HepG2 (cell line): ENCODE results near the gene ABCC8. TPM values are rescaled to one million over a fixed set of nuclear protein-coding genes. Genes with fewer than 3 reads are reported as not detected.

ENCODE experiments used
- ATAC-seq: fragments of 200-7000 bp; cut with Tn5 transposase; 3 replicates; pipeline ENCODE4 v1.9.1; 2020; ENCODE audit warnings: mild to moderate bottlenecking, moderate library complexity
- BruUV-seq: library from RNA; stranded (reverse); fragments of 400-500 nt; replicated peaks from 2 replicates; lab custom pipeline; 2021; lab: Mats Ljungman, UMichigan
- CTCF ChIA-PET: fragments of 300-600 bp; formaldehyde crosslinking; extraction: SDS; loops from one replicate; lab custom pipeline; 2021; ENCODE audit warnings: low total read pairs, inconsistent platforms, low intra/inter-chr PET ratio; lab: Yijun Ruan, JAX
- POLR2A ChIA-PET: fragments of 350-600 bp; sonication (Branson Sonifier 250); formaldehyde crosslinking; loops from one replicate; lab custom pipeline; 2020; ENCODE audit warnings: antibody characterized with exemption, inconsistent platforms; lab: Yijun Ruan, JAX
- DNase-seq: peaks from one replicate; pipeline ENCODE4 v3.0.0-alpha.2; 2015; ENCODE audit warnings: low spot score
- FAIRE-seq: peaks from 3 replicates; lab custom pipeline; 2011; peaks lifted over from hg19 to GRCh38; lab: Jason Lieb, UNC
- H2AFZ ChIP-seq: one replicate; pipeline ENCODE4 v1.6.1; 2011; ENCODE audit warnings: low read length, inconsistent platforms
- H3K27ac ChIP-seq: fragments of 300-600 bp; 3 replicates; pipeline ENCODE4 v1.8.0; 2011; ENCODE audit warnings: mixed run types, mild to moderate bottlenecking, mixed read lengths, low read length, inconsistent platforms; ENCODE audit not compliant: insufficient read depth; ENCODE audit errors: extremely low read length
- H3K27me3 ChIP-seq, 2 experiments: fragments of 200-600 bp in 1 of 2; 2 replicates in 1 of 2; 3 replicates in 1 of 2; pipeline versions ENCODE4 v1.6.0 to v1.8.0; 2011; ENCODE audit warnings: low read length in 2 of 2, mild to moderate bottlenecking in 2 of 2, moderate library complexity in 2 of 2, inconsistent platforms in 1 of 2; ENCODE audit not compliant: insufficient read depth in 2 of 2, control insufficient read depth in 1 of 2
- H3K36me3 ChIP-seq, 2 experiments: fragments of 200-600 bp in 1 of 2; replicated peaks in 1 of 2; 2 replicates in 1 of 2; 3 replicates in 1 of 2; pipeline versions ENCODE4 v1.5.1 to v1.8.0; 2011; ENCODE audit warnings: low read length in 2 of 2, inconsistent platforms in 1 of 2; ENCODE audit not compliant: insufficient read depth in 2 of 2, control insufficient read depth in 1 of 2
- H3K4me1 ChIP-seq: 2 replicates; pipeline ENCODE4 v1.5.1; 2012; ENCODE audit warnings: low read length, inconsistent platforms; ENCODE audit not compliant: insufficient read depth
- H3K4me2 ChIP-seq: 2 replicates; pipeline ENCODE4 v1.6.0; 2011; ENCODE audit warnings: low read depth, low read length, inconsistent platforms
- H3K4me3 ChIP-seq, 3 experiments: fragments of 200-600 bp in 1 of 3; sonication (generic), shearing (Covaris generic) in 1 of 3; replicated peaks in 1 of 3; 2 replicates each; pipeline ENCODE4 v1.5.1; 2011 to 2016; ENCODE audit warnings: low read length in 3 of 3, inconsistent platforms in 2 of 3, low read depth in 2 of 3, mild to moderate bottlenecking in 2 of 3, control low read depth in 1 of 3, mixed read lengths in 1 of 3; ENCODE audit not compliant: insufficient read depth in 1 of 3
- H3K79me2 ChIP-seq: one replicate; pipeline ENCODE4 v1.6.1; 2011; ENCODE audit warnings: low read length, inconsistent platforms; ENCODE audit not compliant: insufficient read depth
- H3K9ac ChIP-seq: 2 replicates; pipeline ENCODE4 v1.6.0; 2011; ENCODE audit warnings: mild to moderate bottlenecking, low read depth, low read length, inconsistent platforms; ENCODE audit not compliant: insufficient read depth
- H3K9me3 ChIP-seq: 2 replicates; pipeline ENCODE4 v1.5.1; 2012; ENCODE audit warnings: mild to moderate bottlenecking, low read length
- H4K20me1 ChIP-seq: 2 replicates; pipeline ENCODE4 v1.6.0; 2011; ENCODE audit warnings: inconsistent platforms, mild to moderate bottlenecking, low read length, moderate library complexity; ENCODE audit not compliant: insufficient read depth
- BRCA1 ChIP-seq: sonication (generic); formaldehyde crosslinking; IDR thresholded peaks from 2 replicates; pipeline ENCODE4 v1.4.0; 2020; ENCODE audit warnings: missing genetic modification reagents
- FOXA1 ChIP-seq, 2 experiments: fragments of 450-650 bp in 1 of 2; sonication (generic) in 1 of 2; formaldehyde crosslinking in 1 of 2; IDR thresholded peaks; 2 replicates each; pipeline versions ENCODE4 v1.4.0 to v1.6.1; 2016 to 2020; ENCODE audit warnings: missing genetic modification reagents in 1 of 2
- KAT7 ChIP-seq: IDR thresholded peaks from 2 replicates; pipeline ENCODE4 v1.6.1; 2018; ENCODE audit warnings: borderline replicate concordance, missing compliant biosample characterization
- KDM4B ChIP-seq: sonication (generic); formaldehyde crosslinking; IDR thresholded peaks from 2 replicates; pipeline ENCODE4 v1.4.0; 2020; ENCODE audit warnings: missing genetic modification reagents
- NFATC3 ChIP-seq: sonication (generic); formaldehyde crosslinking; IDR thresholded peaks from 2 replicates; pipeline ENCODE4 v1.5.1; 2020; ENCODE audit warnings: mild to moderate bottlenecking, missing genetic modification reagents
- NFE2L2 ChIP-seq: fragments of 150-350 bp; IDR thresholded peaks from 2 replicates; pipeline ENCODE4 v1.6.1; 2014; ENCODE audit warnings: low read length
- RBM39 ChIP-seq: fragments of 200-400 bp; formaldehyde crosslinking; IDR thresholded peaks from one replicate; pipeline ENCODE4 v1.6.1; 2018; ENCODE audit warnings: antibody characterized with exemption, mild to moderate bottlenecking, low read depth, low read length; ENCODE audit not compliant: poor library complexity, severe bottlenecking
- TAF15 ChIP-seq: fragments of 200-400 bp; formaldehyde crosslinking; IDR thresholded peaks from one replicate; pipeline ENCODE4 v1.6.1; 2018; ENCODE audit warnings: mild to moderate bottlenecking, low read depth, low read length; ENCODE audit not compliant: poor library complexity, severe bottlenecking
- ZKSCAN8 ChIP-seq: IDR thresholded peaks from 2 replicates; pipeline ENCODE4 v1.6.1; 2016; ENCODE audit warnings: borderline replicate concordance, missing genetic modification reagents, missing compliant biosample characterization
- ZNF10 ChIP-seq: sonication (generic); formaldehyde crosslinking; IDR thresholded peaks from 2 replicates; pipeline ENCODE4 v1.4.0; 2020; ENCODE audit warnings: mild to moderate bottlenecking, low read depth, missing genetic modification reagents, borderline replicate concordance
- ZNF24 ChIP-seq: fragments of 450-650 bp; IDR thresholded peaks from 2 replicates; pipeline ENCODE4 v1.6.1; 2017; ENCODE audit warnings: antibody characterized with exemption, mild to moderate bottlenecking
- ZNF263 ChIP-seq: sonication (generic); formaldehyde crosslinking; IDR thresholded peaks from 2 replicates; pipeline ENCODE4 v1.4.0; 2020; ENCODE audit warnings: missing genetic modification reagents
- ZNF296 ChIP-seq: sonication (generic); formaldehyde crosslinking; conservative IDR thresholded peaks from 2 replicates; pipeline ENCODE4 v1.5.0; 2020; ENCODE audit warnings: mild to moderate bottlenecking, missing genetic modification reagents
- ZNF432 ChIP-seq: sonication (generic); formaldehyde crosslinking; IDR thresholded peaks from 2 replicates; pipeline ENCODE4 v1.5.0; 2020; ENCODE audit warnings: missing genetic modification reagents, mild to moderate bottlenecking, borderline replicate concordance
- ZNF543 ChIP-seq: sonication (generic); formaldehyde crosslinking; IDR thresholded peaks from 2 replicates; pipeline ENCODE4 v1.4.0; 2020; ENCODE audit warnings: mild to moderate bottlenecking, missing genetic modification reagents
- ZNF720 ChIP-seq: sonication (generic); formaldehyde crosslinking; IDR thresholded peaks from 2 replicates; pipeline ENCODE4 v1.4.0; 2020; ENCODE audit warnings: missing genetic modification reagents
- WGBS: methylation state at CpG from one replicate; pipeline ENCODE4 v1.1.6; 2017; ENCODE audit warnings: low lambda C conversion rate; 5-methylcytosine and 5-hydroxymethylcytosine counted together
- in situ Hi-C: cut with HindIII; loops from 2 replicates; pipeline ENCODE4 v1.10.0; 2017; ENCODE audit warnings: low pct_unique_long_range_greater_than_20kb; ENCODE audit not compliant: extremely low pct_ligation_motif_present
- intact Hi-C: fragments of 100-400 bp; cut with micrococcal nuclease; formaldehyde crosslinking; loops from one replicate; pipeline ENCODE4 v1.10.0; 2022; ENCODE audit not compliant: unreplicated experiment
- polyA plus RNA-seq, 8 experiments: library from polyadenylated mRNA; depleted of rRNA in 3 of 8; stranded (reverse) in 7 of 8; unstranded in 1 of 8; fragments of >200 nt; fragmentation: Illumina TruSeq in 4 of 8; extraction: Trizol in 4 of 8; gene quantifications; 2 replicates each; pipeline versions ENCODE4 v1.2.1 to v1.2.3, GENCODE V29; 2011 to 2016; ENCODE audit warnings: low read depth in 4 of 8, missing spikeins in 1 of 8, mixed read lengths in 1 of 8; ENCODE audit not compliant: insufficient read depth in 1 of 8
- total RNA-seq, 5 experiments: library from RNA; depleted of rRNA; stranded (reverse); fragments of >200 nt; fragmentation: Illumina TruSeq; extraction: Trizol; gene quantifications; 2 replicates each; pipeline ENCODE4 v1.2.3, GENCODE V29; 2016; ENCODE audit warnings: low read depth in 1 of 5
- TF ChIP-seq, protein P1 (sequence below), 2 experiments: sonication (generic) in 1 of 2; formaldehyde crosslinking in 1 of 2; IDR thresholded peaks; 2 replicates each; pipeline versions ENCODE4 v1.4.0 to v1.6.1; 2016 to 2020; ENCODE audit warnings: borderline replicate concordance in 1 of 2, low read depth in 1 of 2, mild to moderate bottlenecking in 1 of 2, missing genetic modification reagents in 1 of 2
- TF ChIP-seq, protein P2 (sequence below): sonication (generic); formaldehyde crosslinking; IDR thresholded peaks from 2 replicates; pipeline ENCODE4 v1.8.1; 2023; ENCODE audit warnings: mild to moderate bottlenecking, missing genetic modification reagents
- TF ChIP-seq, protein P3 (sequence below): sonication (generic); formaldehyde crosslinking; IDR thresholded peaks from 2 replicates; pipeline ENCODE4 v1.4.0; 2020; ENCODE audit warnings: mild to moderate bottlenecking, missing genetic modification reagents

The ABCC8 gene
- total and polyA plus RNA-seq, 2 of the 13 experiments (the other 11 are each of a cell fraction or from before 2014, with no cell fraction given) = not detected

DNA sequence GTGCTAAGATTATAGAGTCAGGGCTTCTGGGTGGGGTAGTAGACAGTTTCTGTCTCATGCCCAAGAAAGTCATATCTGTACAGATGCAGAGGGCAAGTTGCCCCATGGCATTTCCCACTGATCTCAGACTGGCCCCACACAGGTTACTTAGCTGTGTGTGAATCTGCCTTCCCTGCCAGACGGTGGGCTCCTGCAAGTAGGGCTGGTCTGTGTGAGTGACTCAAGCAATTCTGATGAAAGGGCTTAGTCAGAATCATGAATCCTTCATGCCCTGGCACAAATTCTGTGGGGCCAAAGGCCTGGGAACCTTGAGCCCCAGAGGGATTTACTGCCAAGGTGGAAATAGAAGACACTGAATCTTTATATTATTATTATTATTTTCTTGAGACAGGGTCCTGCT lies 37.2 kb upstream of the ABCC8 start:
- Histone ChIP-seq H3K4me2 (no peak overlapping the region), H4K20me1 (no peaks in the 10 kb centered on the region), H2AFZ (no peak overlapping the region), H3K79me2 (no peaks in the 10 kb centered on the region), H3K9ac (no peak overlapping the region), H3K9me3 (no peaks in the 10 kb centered on the region), H3K4me1 (no peaks in the 10 kb centered on the region), H3K4me3 (no peak overlapping the region), H3K27me3 (peaks cover 1 to 5% of the 10 kb centered on the region in 2 experiments; a peak in 3 of 5 replicates)
- FAIRE-seq (no peak), DNase-seq (no peak)
- BruUV-seq = no TSS peak
- intact Hi-C loops = no loop called here
- POLR2A ChIA-PET = no interaction called here
- TF ChIP-seq, protein P1, sequence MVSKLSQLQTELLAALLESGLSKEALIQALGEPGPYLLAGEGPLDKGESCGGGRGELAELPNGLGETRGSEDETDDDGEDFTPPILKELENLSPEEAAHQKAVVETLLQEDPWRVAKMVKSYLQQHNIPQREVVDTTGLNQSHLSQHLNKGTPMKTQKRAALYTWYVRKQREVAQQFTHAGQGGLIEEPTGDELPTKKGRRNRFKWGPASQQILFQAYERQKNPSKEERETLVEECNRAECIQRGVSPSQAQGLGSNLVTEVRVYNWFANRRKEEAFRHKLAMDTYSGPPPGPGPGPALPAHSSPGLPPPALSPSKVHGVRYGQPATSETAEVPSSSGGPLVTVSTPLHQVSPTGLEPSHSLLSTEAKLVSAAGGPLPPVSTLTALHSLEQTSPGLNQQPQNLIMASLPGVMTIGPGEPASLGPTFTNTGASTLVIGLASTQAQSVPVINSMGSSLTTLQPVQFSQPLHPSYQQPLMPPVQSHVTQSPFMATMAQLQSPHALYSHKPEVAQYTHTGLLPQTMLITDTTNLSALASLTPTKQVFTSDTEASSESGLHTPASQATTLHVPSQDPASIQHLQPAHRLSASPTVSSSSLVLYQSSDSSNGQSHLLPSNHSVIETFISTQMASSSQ (IDR thresholded peaks at IDR 0.05; ENCODE audit: low read depth) = no peak
- TF ChIP-seq, protein P1 (CRISPR knock-in tag; IDR thresholded peaks at IDR 0.05; ENCODE audit: borderline replicate concordance) = no peak
- no peak for TF ChIP-seq KAT7
- TF ChIP-seq ZNF263 = no peak
- TF ChIP-seq ZNF543 (CRISPR knock-in tag) = no peak
- TF ChIP-seq, protein P2, sequence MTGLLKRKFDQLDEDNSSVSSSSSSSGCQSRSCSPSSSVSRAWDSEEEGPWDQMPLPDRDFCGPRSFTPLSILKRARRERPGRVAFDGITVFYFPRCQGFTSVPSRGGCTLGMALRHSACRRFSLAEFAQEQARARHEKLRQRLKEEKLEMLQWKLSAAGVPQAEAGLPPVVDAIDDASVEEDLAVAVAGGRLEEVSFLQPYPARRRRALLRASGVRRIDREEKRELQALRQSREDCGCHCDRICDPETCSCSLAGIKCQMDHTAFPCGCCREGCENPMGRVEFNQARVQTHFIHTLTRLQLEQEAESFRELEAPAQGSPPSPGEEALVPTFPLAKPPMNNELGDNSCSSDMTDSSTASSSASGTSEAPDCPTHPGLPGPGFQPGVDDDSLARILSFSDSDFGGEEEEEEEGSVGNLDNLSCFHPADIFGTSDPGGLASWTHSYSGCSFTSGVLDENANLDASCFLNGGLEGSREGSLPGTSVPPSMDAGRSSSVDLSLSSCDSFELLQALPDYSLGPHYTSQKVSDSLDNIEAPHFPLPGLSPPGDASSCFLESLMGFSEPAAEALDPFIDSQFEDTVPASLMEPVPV (CRISPR knock-in tag) = no peak
- no peak for TF ChIP-seq TAF15
- TF ChIP-seq ZNF296 (CRISPR knock-in tag) = no peak
- TF ChIP-seq, protein P3, sequence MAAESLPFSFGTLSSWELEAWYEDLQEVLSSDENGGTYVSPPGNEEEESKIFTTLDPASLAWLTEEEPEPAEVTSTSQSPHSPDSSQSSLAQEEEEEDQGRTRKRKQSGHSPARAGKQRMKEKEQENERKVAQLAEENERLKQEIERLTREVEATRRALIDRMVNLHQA (CRISPR knock-in tag) = no peak
- no peak for TF ChIP-seq RBM39
- no peak for TF ChIP-seq FOXA1 (IDR thresholded peaks at IDR 0.05)
- no peak for TF ChIP-seq FOXA1 (CRISPR knock-in tag; IDR thresholded peaks at IDR 0.05)
- TF ChIP-seq NFATC3 = no peak
- no peak for TF ChIP-seq ZNF24
- no peak for TF ChIP-seq ZKSCAN8
- no peak for TF ChIP-seq ZNF720 (CRISPR knock-in tag)
- TF ChIP-seq NFE2L2 = no peak
- TF ChIP-seq KDM4B (CRISPR knock-in tag) = no peak
- no peak for TF ChIP-seq ZNF432 (CRISPR knock-in tag)
- TF ChIP-seq BRCA1 = no peak
- no peak for TF ChIP-seq ZNF10 (CRISPR knock-in tag)
- TF ChIP-seq, all 625 proteins: peak for 0
- H3K36me3 ChIP-seq = no peaks in the 10 kb centered on the region
- in situ Hi-C loops = loop anchor here (25.0 kb wide), 1 partner anchor 277 kb away; no protein-coding TSS in a partner anchor
- H3K27ac ChIP-seq = no peak overlapping the region
- CTCF ChIA-PET = no interaction called here
- no peak for ATAC-seq
- WGBS = 50% methylated on average over 1 of the region's 1 CpG
